GM12875 (cell line): ENCODE measurements around the gene ALG6.

Source experiments
- H3K4me3 ChIP-seq: one replicate; pipeline ENCODE4 v1.5.1; 2011; ENCODE audit warnings: low read depth, low read length, control low read depth
- CTCF ChIP-seq: IDR thresholded peaks from 2 replicates; pipeline ENCODE4 v1.5.1; 2011; ENCODE audit warnings: low read depth, mild to moderate bottlenecking, control low read depth, inconsistent platforms, low read length, moderate library complexity, borderline replicate concordance; ENCODE audit not compliant: insufficient read depth

Gene ALG6

GRCh38 chr1:63381741-63382140, 14.3 kb downstream of the ALG6 start:
- no peak for TF ChIP-seq CTCF
- H3K4me3 ChIP-seq = no peak overlapping the region

- no peak overlapping the region for H3K4me3 ChIP-seq
- no peak for TF ChIP-seq CTCF
Measured at GRCh38 chr1:63401945-63402344, 34.5 kb downstream of the ALG6 start.

GRCh38 chr1:63403386-63403785, 36.0 kb downstream of the ALG6 start:
- H3K4me3 ChIP-seq = no peak overlapping the region
- TF ChIP-seq CTCF = no peak

- TF ChIP-seq CTCF = no peak
- H3K4me3 ChIP-seq = no peak overlapping the region
Measured at GRCh38 chr1:63405021-63405420, 37.6 kb downstream of the ALG6 start.

- TF ChIP-seq CTCF = no peak
- no peak overlapping the region for H3K4me3 ChIP-seq
Measured at GRCh38 chr1:63405987-63406386, 38.6 kb downstream of the ALG6 start.

GRCh38 chr1:63407002-63407401, 39.6 kb downstream of the ALG6 start:
- TF ChIP-seq CTCF = no peak

GRCh38 chr1:63408331-63408730, 40.9 kb downstream of the ALG6 start:
- TF ChIP-seq CTCF = no peak
- no peak overlapping the region for H3K4me3 ChIP-seq

More at GRCh38 chr1:63407002-63407401, 39.6 kb downstream of the ALG6 start:
- H3K4me3 ChIP-seq = no peak overlapping the region
